GM18508 (cell line): Measurements from ENCODE around the gene SNAP29.
A peak's percentile ranks its signal among the peaks of the same experiment; 100 is the strongest.
"Not testable (repeated sequence)": the region's sequence is repeated elsewhere in the genome, so short reads cannot be mapped to it uniquely, and the experiment has no call there.

ENCODE experiments used
- ATAC-seq: cut with Tn5 transposase; IDR thresholded peaks from one replicate; pipeline ENCODE4 v1.9.1; 2021; ENCODE audit warnings: moderate number of reproducible peaks; ENCODE audit not compliant: insufficient read depth, unreplicated experiment

SNAP29 gene

GRCh38 chr22:20890975-20891374, 32.2 kb downstream of the SNAP29 start:
- ATAC-seq, result no peak

- not testable (repeated sequence) for ATAC-seq
Measured at GRCh38 chr22:20897737-20898136, 38.9 kb downstream of the SNAP29 start.

- ATAC-seq, result no peak
Measured at GRCh38 chr22:20899827-20900423, 41.1 kb downstream of the SNAP29 start.

- not testable (repeated sequence) for ATAC-seq
Measured at GRCh38 chr22:20901093-20902033, 42.6 kb downstream of the SNAP29 start.

GRCh38 chr22:20903093-20903492, 44.3 kb downstream of the SNAP29 start:
- ATAC-seq, result no peak

GRCh38 chr22:20904008-20904979, 45.5 kb downstream of the SNAP29 start:
- no peak for ATAC-seq

GRCh38 chr22:20904980-20905355, 46.2 kb downstream of the SNAP29 start:
- ATAC-seq, result no peak

- no peak for ATAC-seq
Measured at GRCh38 chr22:20905415-20906386, 46.9 kb downstream of the SNAP29 start.

GRCh38 chr22:20906387-20906767, 47.6 kb downstream of the SNAP29 start:
- ATAC-seq, result no peak

GRCh38 chr22:20908717-20909116, 49.9 kb downstream of the SNAP29 start:
- not testable (repeated sequence) for ATAC-seq

- ATAC-seq, result no peak
Measured at GRCh38 chr22:20909543-20910303, 50.9 kb downstream of the SNAP29 start.

GRCh38 chr22:20912494-20912893, 53.7 kb downstream of the SNAP29 start:
- ATAC-seq, result no peak

GRCh38 chr22:20916916-20917810, 58.4 kb downstream of the SNAP29 start, which contains the start of gene CRKL:
CRKL (plus strand) TSS chr22:20917407; CDS start chr22:20917935, 528 bp downstream.
- peak; percentile 51 for ATAC-seq

- no peak for ATAC-seq
Measured at GRCh38 chr22:20918663-20919218, 59.9 kb downstream of the SNAP29 start.

- no peak for ATAC-seq
Measured at GRCh38 chr22:20919718-20920117, 60.9 kb downstream of the SNAP29 start.

GRCh38 chr22:20920881-20921203, 62.0 kb downstream of the SNAP29 start:
- no peak for ATAC-seq

GRCh38 chr22:20922141-20922751, 63.4 kb downstream of the SNAP29 start:
- ATAC-seq, result no peak
